MM.1S (cell line): Measurements from ENCODE around the gene ZNF649.

Source experiments
- DNase-seq: peaks from one replicate; pipeline ENCODE4 v3.0.0-alpha.2; 2015
- H2AFZ ChIP-seq: fragments of 300-600 bp; sonication (generic); 2 replicates; pipeline ENCODE4 v1.6.0; 2016; ENCODE audit warnings: antibody characterized with exemption, low read length
- H3F3A ChIP-seq: fragments of 300-600 bp; sonication (generic); 2 replicates; pipeline ENCODE4 v1.6.1; 2016; ENCODE audit warnings: mild to moderate bottlenecking, antibody characterized with exemption, low read length, moderate library complexity, mixed read lengths; ENCODE audit not compliant: insufficient read depth
- H3K27ac ChIP-seq: fragments of 300-600 bp; sonication (generic); 2 replicates; pipeline ENCODE4 v1.5.1; 2016; ENCODE audit warnings: mild to moderate bottlenecking, low read length
- H3K27me3 ChIP-seq: fragments of 300-600 bp; sonication (generic); replicated peaks from 2 replicates; pipeline ENCODE4 v1.6.0; 2016; ENCODE audit warnings: low read length; ENCODE audit not compliant: insufficient read depth
- H3K36me3 ChIP-seq: fragments of 300-600 bp; sonication (generic); replicated peaks from 2 replicates; pipeline ENCODE4 v1.6.1; 2016; ENCODE audit warnings: mild to moderate bottlenecking, low read length, mixed read lengths; ENCODE audit not compliant: insufficient read depth
- H3K4me1 ChIP-seq: fragments of 300-600 bp; sonication (generic); 2 replicates; pipeline ENCODE4 v1.6.1; 2016; ENCODE audit warnings: low read length, mixed read lengths
- H3K4me2 ChIP-seq: fragments of 300-600 bp; sonication (generic); 2 replicates; pipeline ENCODE4 v1.6.0; 2016; ENCODE audit warnings: low read depth, low read length
- H3K4me3 ChIP-seq: fragments of 300-600 bp; sonication (generic); 2 replicates; pipeline ENCODE4 v1.5.1; 2016; ENCODE audit warnings: low read length, mixed read lengths
- H3K79me2 ChIP-seq: fragments of 300-600 bp; sonication (generic); 2 replicates; pipeline ENCODE4 v1.6.1; 2016; ENCODE audit warnings: mixed run types, low read length, mixed read lengths
- H3K9ac ChIP-seq: fragments of 300-600 bp; sonication (generic); 2 replicates; pipeline ENCODE4 v1.6.1; 2016; ENCODE audit warnings: low read length, mixed read lengths
- H3K9me2 ChIP-seq: fragments of 300-600 bp; sonication (generic); replicated peaks from 2 replicates; pipeline ENCODE4 v1.6.1; 2016; ENCODE audit warnings: mild to moderate bottlenecking, low read length, mixed read lengths; ENCODE audit not compliant: insufficient read depth
- H3K9me3 ChIP-seq: fragments of 300-600 bp; sonication (generic); replicated peaks from 2 replicates; pipeline ENCODE4 v1.6.1; 2016; ENCODE audit warnings: mild to moderate bottlenecking, low read length, mixed read lengths; ENCODE audit not compliant: insufficient read depth
- H4K20me1 ChIP-seq: fragments of 300-600 bp; sonication (generic); 2 replicates; pipeline ENCODE4 v1.6.1; 2016; ENCODE audit warnings: mild to moderate bottlenecking, low read length, moderate library complexity, mixed read lengths; ENCODE audit not compliant: insufficient read depth
- EZH2 ChIP-seq: fragments of 300-600 bp; sonication (generic); optimal IDR thresholded peaks from 2 replicates; pipeline ENCODE3; 2017; ENCODE audit warnings: low read depth, mild to moderate bottlenecking, antibody characterized with exemption, low read length, mixed read lengths
- EZH2phosphoT487 ChIP-seq: fragments of 300-600 bp; sonication (generic); IDR thresholded peaks from 2 replicates; pipeline ENCODE4 v1.6.1; 2018; ENCODE audit warnings: antibody characterized with exemption, low read length
- TF ChIP-seq, protein P1 (sequence below): fragments of 300-600 bp; sonication (generic); IDR thresholded peaks from 2 replicates; pipeline ENCODE4 v1.5.1; 2016; ENCODE audit warnings: antibody characterized with exemption, low read length, mixed read lengths

The ZNF649 gene

DNA sequence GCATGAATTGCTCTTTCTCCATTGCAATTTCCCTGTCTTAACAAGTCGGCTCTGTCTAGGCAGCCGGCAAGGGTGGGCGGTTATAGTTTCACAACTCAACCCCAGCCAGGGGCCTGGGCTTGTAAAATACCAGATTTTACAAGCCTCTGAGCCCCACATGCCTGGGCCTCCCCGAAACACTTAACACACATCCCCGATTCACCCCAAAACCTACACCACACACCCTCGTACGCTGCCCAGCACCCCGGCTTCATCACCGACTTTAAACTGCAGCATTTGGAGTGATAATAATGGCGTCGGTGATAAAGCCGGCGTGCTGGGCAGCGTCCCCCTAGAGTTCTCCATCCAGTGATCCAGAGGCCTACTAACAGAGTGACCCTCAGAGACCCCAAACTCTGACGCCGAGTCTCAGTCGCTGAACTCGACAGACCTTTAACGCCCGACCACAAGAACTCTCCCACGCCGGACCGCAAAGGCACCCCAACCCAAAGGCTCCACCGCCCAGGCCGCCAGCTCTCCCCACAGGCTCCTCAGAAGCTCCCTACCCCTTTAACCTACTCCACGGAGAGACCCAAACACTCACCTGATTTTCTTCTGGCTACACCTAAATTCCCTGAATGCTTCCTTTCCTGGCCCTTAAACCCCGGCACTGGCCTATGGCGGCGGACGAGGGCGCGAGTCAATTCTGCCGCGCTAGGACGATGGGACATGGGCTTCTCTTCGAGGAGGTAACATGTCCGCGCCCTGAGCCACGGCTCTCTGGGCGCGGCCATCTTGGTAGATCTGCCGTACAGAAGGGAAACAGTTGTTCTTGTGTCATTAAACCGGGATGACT lies at the start of gene ZNF649:
ZNF649 (minus strand) TSS at position 687 of the 835 bp plus-strand sequence. CDS start 4,910 bp downstream, outside the sequence.
- no peaks in the 10 kb centered on the region for H3K4me1 ChIP-seq
- no peaks in the 10 kb centered on the region for H3K79me2 ChIP-seq
- H3K9ac ChIP-seq = no peak within 1 kb of the TSS
- H3K27ac ChIP-seq = no peak within 1 kb of the TSS
- no peak within 1 kb of the TSS for H3K4me2 ChIP-seq
- no peaks in the 10 kb centered on the region for H3K9me2 ChIP-seq
- H4K20me1 ChIP-seq = no peaks in the 10 kb centered on the region
- H3K9me3 ChIP-seq = no peaks in the 10 kb centered on the region
- H3F3A ChIP-seq = no peaks in the 10 kb centered on the region
- no peak within 1 kb of the TSS for H3K4me3 ChIP-seq
- H3K27me3 ChIP-seq = no peaks in the 10 kb centered on the region
- no peak within 1 kb of the TSS for H2AFZ ChIP-seq
- TF ChIP-seq, protein P1, sequence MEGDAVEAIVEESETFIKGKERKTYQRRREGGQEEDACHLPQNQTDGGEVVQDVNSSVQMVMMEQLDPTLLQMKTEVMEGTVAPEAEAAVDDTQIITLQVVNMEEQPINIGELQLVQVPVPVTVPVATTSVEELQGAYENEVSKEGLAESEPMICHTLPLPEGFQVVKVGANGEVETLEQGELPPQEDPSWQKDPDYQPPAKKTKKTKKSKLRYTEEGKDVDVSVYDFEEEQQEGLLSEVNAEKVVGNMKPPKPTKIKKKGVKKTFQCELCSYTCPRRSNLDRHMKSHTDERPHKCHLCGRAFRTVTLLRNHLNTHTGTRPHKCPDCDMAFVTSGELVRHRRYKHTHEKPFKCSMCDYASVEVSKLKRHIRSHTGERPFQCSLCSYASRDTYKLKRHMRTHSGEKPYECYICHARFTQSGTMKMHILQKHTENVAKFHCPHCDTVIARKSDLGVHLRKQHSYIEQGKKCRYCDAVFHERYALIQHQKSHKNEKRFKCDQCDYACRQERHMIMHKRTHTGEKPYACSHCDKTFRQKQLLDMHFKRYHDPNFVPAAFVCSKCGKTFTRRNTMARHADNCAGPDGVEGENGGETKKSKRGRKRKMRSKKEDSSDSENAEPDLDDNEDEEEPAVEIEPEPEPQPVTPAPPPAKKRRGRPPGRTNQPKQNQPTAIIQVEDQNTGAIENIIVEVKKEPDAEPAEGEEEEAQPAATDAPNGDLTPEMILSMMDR = no peak
- no peak for TF ChIP-seq EZH2
- TF ChIP-seq EZH2phosphoT487 = no peak
- H3K36me3 ChIP-seq = no peaks in the 10 kb centered on the region
- DNase-seq = no peak

DNA sequence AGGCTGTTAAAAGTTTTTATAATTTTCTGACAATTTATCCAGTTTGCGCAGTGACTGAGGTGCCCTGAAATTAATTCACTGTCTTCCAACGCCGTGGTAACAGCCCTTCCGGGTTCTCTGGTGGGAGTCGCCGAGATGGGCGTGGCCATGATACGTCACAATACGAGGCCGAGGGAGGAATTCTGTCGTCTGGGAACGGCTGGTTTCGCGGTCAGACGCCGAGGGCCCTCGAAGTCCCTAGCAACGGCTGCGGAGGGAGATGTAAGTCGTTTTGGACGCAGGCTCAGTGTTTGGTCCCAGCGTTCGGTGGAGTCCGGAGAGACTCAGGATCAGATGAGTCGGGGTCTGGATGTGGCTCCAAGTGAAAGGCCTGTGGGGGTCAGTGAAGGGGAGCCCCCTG lies 44.2 kb upstream of the ZNF649 start:
- H3K36me3 ChIP-seq = no peaks in the 10 kb centered on the region
- no peaks in the 10 kb centered on the region for H4K20me1 ChIP-seq
- no peak overlapping the region for H3K4me2 ChIP-seq
- no peak for TF ChIP-seq EZH2
- TF ChIP-seq, protein P1 = no peak
- TF ChIP-seq EZH2phosphoT487 = no peak
- no peak overlapping the region for H3K27ac ChIP-seq
- H3K79me2 ChIP-seq = no peaks in the 10 kb centered on the region
- no peak overlapping the region for H3K4me3 ChIP-seq
- H3K9ac ChIP-seq = no peak overlapping the region
- no peak overlapping the region for H2AFZ ChIP-seq
- no peaks in the 10 kb centered on the region for H3K27me3 ChIP-seq
- H3K4me1 ChIP-seq = no peaks in the 10 kb centered on the region
- no peaks in the 10 kb centered on the region for H3K9me3 ChIP-seq
- H3F3A ChIP-seq = no peaks in the 10 kb centered on the region
- DNase-seq = no peak
- no peaks in the 10 kb centered on the region for H3K9me2 ChIP-seq

DNA sequence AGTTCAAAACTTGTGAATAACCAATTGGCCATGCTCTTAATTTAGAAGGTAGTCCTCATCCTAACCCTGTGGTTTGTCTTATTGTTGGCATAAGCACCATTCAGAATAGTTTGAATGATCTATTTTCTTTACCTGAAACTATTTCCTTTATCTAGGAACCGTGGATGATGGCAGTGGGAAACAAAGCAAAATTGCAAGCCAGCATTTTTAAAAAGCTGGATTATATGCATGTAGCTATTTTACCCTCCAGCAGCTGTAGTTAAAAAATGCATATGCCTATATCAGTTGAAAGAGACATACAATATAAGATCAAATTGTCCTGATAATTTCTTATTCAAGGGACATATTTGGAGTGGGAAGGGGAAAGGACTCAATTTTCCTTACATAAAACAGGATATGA lies 41.8 kb upstream of the ZNF649 start:
- no peak overlapping the region for H3K4me2 ChIP-seq
- H3K4me1 ChIP-seq = no peaks in the 10 kb centered on the region
- H3K27me3 ChIP-seq = no peaks in the 10 kb centered on the region
- no peak overlapping the region for H3K4me3 ChIP-seq
- H3K9ac ChIP-seq = no peak overlapping the region
- no peaks in the 10 kb centered on the region for H3K79me2 ChIP-seq
- TF ChIP-seq EZH2 (no peak), EZH2phosphoT487 (no peak)
- TF ChIP-seq, protein P1 = no peak
- H3K27ac ChIP-seq = no peak overlapping the region
- H3K9me2 ChIP-seq = no peaks in the 10 kb centered on the region
- no peaks in the 10 kb centered on the region; the same call in 1 of the 2 replicates for H3K36me3 ChIP-seq
- H4K20me1 ChIP-seq = no peaks in the 10 kb centered on the region
- no peak overlapping the region for H2AFZ ChIP-seq
- H3K9me3 ChIP-seq = no peaks in the 10 kb centered on the region
- DNase-seq = no peak
- H3F3A ChIP-seq = no peaks in the 10 kb centered on the region
